ENCODE data around the gene KCTD2. TPM values are rescaled to one million over a fixed set of nuclear protein-coding genes. Genes with fewer than 3 reads are reported as not detected.

The KCTD2 gene
- total and polyA plus RNA-seq, 2 of the 13 experiments (the other 11 are each of a cell fraction or from before 2014, with no cell fraction given): 28.3 to 32.6 TPM

GRCh38 chr17:75034236-75034908 lies 12.7 kb upstream of the KCTD2 start (continued):
- peak; percentile 76; the same call in 1 of the 2 replicates for TF ChIP-seq RBAK (CRISPR knock-in tag; IDR thresholded peaks at IDR 0.05)
- no peak; the same call in 1 of the 2 replicates for TF ChIP-seq AHR (CRISPR knock-in tag; IDR thresholded peaks at IDR 0.05)
- TF ChIP-seq SRY (CRISPR knock-in tag; IDR thresholded peaks at IDR 0.05): no peak
- no peak for TF ChIP-seq JUNB (CRISPR knock-in tag; IDR thresholded peaks at IDR 0.05; ENCODE audit: borderline replicate concordance)
- TF ChIP-seq SOX5 (CRISPR knock-in tag; IDR thresholded peaks at IDR 0.05; ENCODE audit: borderline replicate concordance): no peak
- TF ChIP-seq MYPOP (CRISPR knock-in tag; IDR thresholded peaks at IDR 0.05): peak; percentile 81
- peak; percentile 71 for TF ChIP-seq ZNF558 (CRISPR knock-in tag; IDR thresholded peaks at IDR 0.05; ENCODE audit: borderline replicate concordance)
- 0 out of 2 replicates have a peak, but pooled peaks have one; percentile 9 for TF ChIP-seq HNF4G (IDR thresholded peaks at IDR 0.05; ENCODE audit: borderline replicate concordance, low read depth, low read length)
- peak; percentile 67; the same call in 1 of the 2 replicates for TF ChIP-seq HNF4G (CRISPR knock-in tag; IDR thresholded peaks at IDR 0.05; ENCODE audit: borderline replicate concordance, low read depth)
- peak; percentile 58; the same call in 1 of the 2 replicates for TF ChIP-seq HBP1 (CRISPR knock-in tag; IDR thresholded peaks at IDR 0.05; ENCODE audit: low read depth)
- TF ChIP-seq ZNF543 (CRISPR knock-in tag; IDR thresholded peaks at IDR 0.05): peak; percentile 96
- no peak; the same call in 1 of the 2 replicates for TF ChIP-seq KLF9 (CRISPR knock-in tag; IDR thresholded peaks at IDR 0.05; ENCODE audit: low read depth)
- no peak; the same call in 1 of the 2 replicates for TF ChIP-seq ZNF746 (CRISPR knock-in tag; IDR thresholded peaks at IDR 0.05)
- TF ChIP-seq IRF2 (CRISPR knock-in tag; IDR thresholded peaks at IDR 0.05): peak; percentile 88
- no peak for TF ChIP-seq ZFP62 (CRISPR knock-in tag; IDR thresholded peaks at IDR 0.05)
- 0 out of 2 replicates have a peak, but pooled peaks have one; percentile 73 for TF ChIP-seq ZBTB49 (CRISPR knock-in tag; IDR thresholded peaks at IDR 0.05; ENCODE audit: borderline replicate concordance)
- no peak for TF ChIP-seq ISL2 (CRISPR knock-in tag; IDR thresholded peaks at IDR 0.05)
- TF ChIP-seq POGK (CRISPR knock-in tag; conservative IDR thresholded peaks at IDR 0.05): peak; percentile 26; the same call in 1 of the 2 replicates
- TF ChIP-seq ZNF101 (CRISPR knock-in tag; IDR thresholded peaks at IDR 0.05; ENCODE audit: borderline replicate concordance, low read depth): peak; percentile 62
- TF ChIP-seq ZNF569 (CRISPR knock-in tag; IDR thresholded peaks at IDR 0.05; ENCODE audit: borderline replicate concordance): no peak
- peak; percentile 93 for TF ChIP-seq ZNF256 (CRISPR knock-in tag; conservative IDR thresholded peaks at IDR 0.05)
- TF ChIP-seq LBX2 (CRISPR knock-in tag; IDR thresholded peaks at IDR 0.05; ENCODE audit: borderline replicate concordance): peak; percentile 94

Data from HepG2 (cell line).